OCI-LY1 (cell line): ENCODE data around the gene P2RY8.
"Not testable (repeated sequence)": the region's sequence is repeated elsewhere in the genome, so short reads cannot be mapped to it uniquely, and the experiment has no call there.

ENCODE experiments used
- H2AFZ ChIP-seq: fragments of 200-600 bp; sonication (generic), shearing (Covaris generic); 2 replicates; pipeline ENCODE4 v1.6.0; 2014; ENCODE audit warnings: antibody characterized with exemption, mild to moderate bottlenecking, low read length
- H3F3A ChIP-seq: fragments of 200-600 bp; sonication (generic), shearing (Covaris generic); 2 replicates; pipeline ENCODE4 v1.6.0; 2014; ENCODE audit warnings: mild to moderate bottlenecking, antibody characterized with exemption, low read length, moderate library complexity; ENCODE audit not compliant: insufficient read depth
- H3K27ac ChIP-seq: fragments of 200-600 bp; sonication (generic); 2 replicates; pipeline ENCODE4 v1.5.1; 2014; ENCODE audit warnings: low read length, mixed run types, mild to moderate bottlenecking, low read depth; ENCODE audit not compliant: poor library complexity, severe bottlenecking
- H3K27me3 ChIP-seq: fragments of 200-600 bp; sonication (generic); 2 replicates; pipeline ENCODE4 v1.6.0; 2014; ENCODE audit warnings: antibody characterized with exemption, mild to moderate bottlenecking, low read length, moderate library complexity; ENCODE audit not compliant: insufficient read depth
- H3K36me3 ChIP-seq: fragments of 200-600 bp; sonication (generic); 2 replicates; pipeline ENCODE4 v1.6.1; 2014; ENCODE audit warnings: mild to moderate bottlenecking, antibody characterized with exemption, low read length, moderate library complexity, mixed read lengths; ENCODE audit not compliant: insufficient read depth
- H3K4me1 ChIP-seq: fragments of 200-600 bp; sonication (generic); 2 replicates; pipeline ENCODE4 v1.5.1; 2014; ENCODE audit warnings: mild to moderate bottlenecking, low read length, moderate library complexity; ENCODE audit not compliant: insufficient read depth, severe bottlenecking
- H3K4me2 ChIP-seq: fragments of 200-600 bp; sonication (generic), shearing (Covaris generic); 2 replicates; pipeline ENCODE4 v1.6.1; 2014; ENCODE audit warnings: low read length
- H3K4me3 ChIP-seq: fragments of 200-600 bp; sonication (generic); 2 replicates; pipeline ENCODE4 v1.5.1; 2014; ENCODE audit warnings: low read length, low read depth, mild to moderate bottlenecking, mixed read lengths; ENCODE audit not compliant: poor library complexity, severe bottlenecking
- H3K79me2 ChIP-seq: fragments of 200-600 bp; shearing (Covaris generic); 2 replicates; pipeline ENCODE4 v1.6.1; 2016; ENCODE audit warnings: mixed run types, low read length, mixed read lengths; ENCODE audit not compliant: insufficient read depth
- H3K9ac ChIP-seq: fragments of 200-600 bp; sonication (generic), shearing (Covaris generic); 2 replicates; pipeline ENCODE4 v1.6.1; 2014; ENCODE audit warnings: mild to moderate bottlenecking, low read length, mixed read lengths
- H3K9me2 ChIP-seq: fragments of 200-600 bp; sonication (generic), shearing (Covaris generic); 2 replicates; pipeline ENCODE4 v1.6.1; 2014; ENCODE audit warnings: low read depth, mild to moderate bottlenecking, low read length, mixed read lengths
- H3K9me3 ChIP-seq: fragments of 200-600 bp; shearing (Covaris generic); 2 replicates; pipeline ENCODE4 v1.6.1; 2014; ENCODE audit warnings: low read length, mixed read lengths
- H4K20me1 ChIP-seq: fragments of 200-600 bp; sonication (generic), shearing (Covaris generic); 2 replicates; pipeline ENCODE4 v1.6.0; 2016; ENCODE audit warnings: mild to moderate bottlenecking, low read length; ENCODE audit not compliant: insufficient read depth
- EZH2 ChIP-seq: fragments of 200-600 bp; sonication (generic), shearing (Covaris generic); IDR thresholded peaks from 2 replicates; pipeline ENCODE4 v1.8.0; 2017; ENCODE audit warnings: borderline replicate concordance, mixed run types, mild to moderate bottlenecking, antibody characterized with exemption, low read length, moderate library complexity, mixed read lengths
- TF ChIP-seq, protein P1 (sequence below): fragments of 200-600 bp; sonication (generic), shearing (Covaris generic); IDR thresholded peaks from 2 replicates; pipeline ENCODE4 v1.5.1; 2017; ENCODE audit warnings: mild to moderate bottlenecking, antibody characterized with exemption, low read length, moderate library complexity, mixed read lengths

P2RY8 gene

GRCh38 chrX:1475481-1475880 is 61.5 kb downstream of the P2RY8 start:
- peaks cover 36% of the 10 kb centered on the region for H3K79me2 ChIP-seq

DNA sequence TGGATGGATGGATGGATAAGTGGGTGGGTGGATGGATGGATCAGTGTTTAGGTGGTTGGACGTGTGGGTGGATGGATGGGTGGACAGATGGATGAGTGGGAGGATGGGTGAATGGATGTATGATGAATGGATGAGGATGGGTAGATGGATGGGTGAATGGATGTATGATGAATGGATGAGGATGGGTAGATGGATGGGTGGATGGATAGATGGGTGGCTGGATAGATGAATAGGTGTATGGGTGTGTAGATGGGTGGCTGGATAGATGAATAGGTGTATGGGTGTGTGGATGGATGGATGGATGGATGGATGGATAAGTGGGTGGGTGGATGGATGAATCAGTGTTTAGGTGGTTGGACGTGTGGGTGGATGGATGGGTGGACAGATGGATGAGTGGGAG is 62.4 kb downstream of the P2RY8 start:
- not testable (repeated sequence) for H4K20me1 ChIP-seq, H3K9me3 ChIP-seq, H3K27ac ChIP-seq, H3K9me2 ChIP-seq, H3K4me3 ChIP-seq, H3K9ac ChIP-seq, H3K4me2 ChIP-seq, H2AFZ ChIP-seq, H3K27me3 ChIP-seq, H3F3A ChIP-seq
- Histone ChIP-seq H3K4me1 (peaks cover 46% of the 10 kb centered on the region), H3K79me2 (peaks cover 32% of the 10 kb centered on the region), H3K36me3 (peaks cover 58% of the 10 kb centered on the region)

More at GRCh38 chrX:1475481-1475880, 61.5 kb downstream of the P2RY8 start:
- Histone ChIP-seq H3K4me1 (peaks cover 46% of the 10 kb centered on the region), H3F3A (peaks cover 3% of the 10 kb centered on the region), H3K27me3 (no peaks in the 10 kb centered on the region), H3K9ac (no peak overlapping the region), H3K4me3 (no peak overlapping the region), H3K27ac (peak overlapping the region; percentile 7), H3K36me3 (peaks cover 67% of the 10 kb centered on the region), H4K20me1 (no peaks in the 10 kb centered on the region), H3K9me2 (no peaks in the 10 kb centered on the region), H2AFZ (no peak overlapping the region), H3K9me3 (no peaks in the 10 kb centered on the region; the same call in 1 of the 2 replicates), H3K4me2 (no peak overlapping the region)
- TF ChIP-seq, protein P1, sequence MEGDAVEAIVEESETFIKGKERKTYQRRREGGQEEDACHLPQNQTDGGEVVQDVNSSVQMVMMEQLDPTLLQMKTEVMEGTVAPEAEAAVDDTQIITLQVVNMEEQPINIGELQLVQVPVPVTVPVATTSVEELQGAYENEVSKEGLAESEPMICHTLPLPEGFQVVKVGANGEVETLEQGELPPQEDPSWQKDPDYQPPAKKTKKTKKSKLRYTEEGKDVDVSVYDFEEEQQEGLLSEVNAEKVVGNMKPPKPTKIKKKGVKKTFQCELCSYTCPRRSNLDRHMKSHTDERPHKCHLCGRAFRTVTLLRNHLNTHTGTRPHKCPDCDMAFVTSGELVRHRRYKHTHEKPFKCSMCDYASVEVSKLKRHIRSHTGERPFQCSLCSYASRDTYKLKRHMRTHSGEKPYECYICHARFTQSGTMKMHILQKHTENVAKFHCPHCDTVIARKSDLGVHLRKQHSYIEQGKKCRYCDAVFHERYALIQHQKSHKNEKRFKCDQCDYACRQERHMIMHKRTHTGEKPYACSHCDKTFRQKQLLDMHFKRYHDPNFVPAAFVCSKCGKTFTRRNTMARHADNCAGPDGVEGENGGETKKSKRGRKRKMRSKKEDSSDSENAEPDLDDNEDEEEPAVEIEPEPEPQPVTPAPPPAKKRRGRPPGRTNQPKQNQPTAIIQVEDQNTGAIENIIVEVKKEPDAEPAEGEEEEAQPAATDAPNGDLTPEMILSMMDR = no peak
- no peak for TF ChIP-seq EZH2

DNA sequence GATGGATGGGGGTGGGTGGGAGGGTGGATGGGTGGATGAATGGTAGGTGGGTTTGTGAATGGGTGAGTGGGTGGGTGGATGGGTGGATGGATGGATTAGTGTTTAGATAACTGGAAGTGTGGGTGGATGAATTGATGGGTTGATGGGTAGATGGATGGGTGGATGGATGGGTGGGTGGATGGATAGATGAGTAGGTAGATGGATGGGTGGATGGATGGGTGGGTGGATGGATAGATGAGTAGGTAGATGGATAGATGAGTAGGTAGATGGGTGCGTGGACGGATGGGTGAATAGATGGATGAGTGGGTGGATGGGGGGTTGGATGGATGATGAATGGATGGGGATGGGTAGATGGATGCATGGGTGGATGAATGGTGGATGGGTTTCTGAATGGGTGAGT is 64.0 kb downstream of the P2RY8 start:
- Histone ChIP-seq H3K9me3 (no peaks in the 10 kb centered on the region), H3K27me3 (no peaks in the 10 kb centered on the region), H2AFZ (no peak overlapping the region), H3F3A (peaks cover 11% of the 10 kb centered on the region), H3K79me2 (peaks cover 17% of the 10 kb centered on the region), H3K4me2 (no peak overlapping the region), H3K9me2 (no peaks in the 10 kb centered on the region), H3K4me3 (no peak overlapping the region), H3K27ac (no peak overlapping the region), H3K36me3 (peaks cover 47% of the 10 kb centered on the region), H3K4me1 (peaks cover 44% of the 10 kb centered on the region), H4K20me1 (no peaks in the 10 kb centered on the region), H3K9ac (no peak overlapping the region)
- TF ChIP-seq, protein P1 = no peak
- no peak for TF ChIP-seq EZH2

DNA sequence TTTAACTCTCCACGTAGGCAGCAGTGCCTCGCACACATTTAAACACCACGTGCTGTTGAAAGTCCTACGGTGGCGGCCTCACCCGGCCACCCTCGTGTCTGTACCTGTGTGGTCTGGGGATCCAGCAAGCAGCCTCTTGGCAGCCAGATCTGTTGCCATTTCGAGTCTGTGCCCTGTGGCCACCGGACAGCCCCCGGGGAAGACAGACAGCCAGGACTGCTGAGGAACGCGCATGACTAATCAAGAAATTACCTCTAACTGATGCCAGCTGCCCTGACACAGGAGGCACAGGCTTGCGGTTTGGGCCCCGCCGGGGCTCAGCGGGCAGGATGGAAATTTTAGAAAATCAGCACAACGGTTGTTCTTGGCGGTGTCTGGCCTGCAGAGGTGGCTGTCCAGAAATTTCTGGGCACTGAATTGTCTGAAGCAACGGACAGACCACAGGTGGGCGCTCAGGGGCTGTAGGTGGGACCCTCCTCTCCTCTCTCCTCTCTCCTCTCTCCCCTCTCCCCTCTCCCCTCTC is 68.7 kb downstream of the P2RY8 start:
- Histone ChIP-seq H3F3A (peaks cover 16% of the 10 kb centered on the region), H3K4me2 (peak overlapping the region; percentile 58; the same call in 1 of the 2 replicates), H3K4me1 (peaks cover 54% of the 10 kb centered on the region), H3K9me3 (no peaks in the 10 kb centered on the region), H2AFZ (no peak overlapping the region), H3K4me3 (no peak overlapping the region), H4K20me1 (no peaks in the 10 kb centered on the region), H3K27me3 (no peaks in the 10 kb centered on the region), H3K9me2 (no peaks in the 10 kb centered on the region), H3K9ac (peak overlapping the region; percentile 58; the same call in 1 of the 2 replicates), H3K36me3 (peaks cover 48% of the 10 kb centered on the region), H3K27ac (peak overlapping the region; percentile 94), H3K79me2 (peaks cover 8% of the 10 kb centered on the region; the same call in 1 of the 2 replicates)
- TF ChIP-seq, protein P1 = peak; percentile 57
- TF ChIP-seq EZH2 = no peak
